Epithelial cell of proximal tubule (primary cell): ENCODE results near the gene PARD6B. TPM values are rescaled to one million over a fixed set of nuclear protein-coding genes. Genes with fewer than 3 reads are reported as not detected.

ENCODE experiments used
- DNase-seq: peaks from one replicate; pipeline ENCODE4 v3.0.0-alpha.2; 2011; ENCODE audit warnings: low read depth
- H3K4me3 ChIP-seq: 2 replicates; pipeline ENCODE4 v1.5.1; 2011; ENCODE audit warnings: low read depth, mild to moderate bottlenecking, low read length
- CTCF ChIP-seq: conservative IDR thresholded peaks from 2 replicates; pipeline ENCODE4 v1.5.1; 2012; ENCODE audit warnings: low read depth, mild to moderate bottlenecking, low read length
- total RNA-seq: library from RNA; depleted of rRNA; stranded (reverse); fragments of >200 nt; gene quantifications from 2 replicates; pipeline ENCODE4 v1.2.3, GENCODE V29; 2015

Gene PARD6B
- total RNA-seq = 17.1 and 44.4 TPM in 2 replicates

GRCh38 chr20:50731055-50731929 lies at the start of gene PARD6B:
Gene PARD6B, plus strand, starts transcription at chr20:50731580. Its CDS starts 207 bp downstream, at chr20:50731787.
- no peak for TF ChIP-seq CTCF
- DNase-seq = no peak
- H3K4me3 ChIP-seq = peak within 1 kb of the TSS; percentile 92

- no peak for TF ChIP-seq CTCF
- H3K4me3 ChIP-seq = no peak overlapping the region
- no peak for DNase-seq
These were observed 49.3 kb upstream of the PARD6B start for GRCh38 chr20:50682065-50682464.

- no peak overlapping the region for H3K4me3 ChIP-seq
- no peak for TF ChIP-seq CTCF
- no peak for DNase-seq
These were observed 48.3 kb upstream of the PARD6B start for GRCh38 chr20:50682947-50683530.

GRCh38 chr20:50683570-50683969 lies 47.8 kb upstream of the PARD6B start:
- DNase-seq = no peak
- no peak for TF ChIP-seq CTCF
- no peak overlapping the region for H3K4me3 ChIP-seq

- no peak for TF ChIP-seq CTCF
- DNase-seq = no peak
- no peak overlapping the region for H3K4me3 ChIP-seq
These were observed 44.6 kb upstream of the PARD6B start for GRCh38 chr20:50686821-50687220.

GRCh38 chr20:50688256-50688975 lies 43.0 kb upstream of the PARD6B start:
- no peak for DNase-seq
- H3K4me3 ChIP-seq = no peak overlapping the region
- TF ChIP-seq CTCF = no peak
